ENCODE results near the gene SH3GL2.

- TF ChIP-seq POLR2A (IDR thresholded peaks at IDR 0.05; ENCODE audit: low read depth, low read length), result no peak
- no peak for TF ChIP-seq EZH2 (IDR thresholded peaks at IDR 0.05; ENCODE audit: borderline replicate concordance, low read depth, low read length, severe bottlenecking)
- TF ChIP-seq CTCF (IDR thresholded peaks at IDR 0.05; ENCODE audit: extremely low read depth in 1 of 2, insufficient read depth in 1 of 2, low read depth in 1 of 2, low read length in 2 of 2), result no peak
- TF ChIP-seq POLR2AphosphoS5 (IDR thresholded peaks at IDR 0.05; ENCODE audit: insufficient read depth, low read depth, low read length), result no peak
- no peak for TF ChIP-seq JUN (IDR thresholded peaks at IDR 0.05; ENCODE audit: borderline replicate concordance, insufficient read depth, insufficient read length, low read depth)
- TF ChIP-seq MAX (IDR thresholded peaks at IDR 0.05; ENCODE audit: insufficient read depth, insufficient read length), result no peak
- TF ChIP-seq MYC (IDR thresholded peaks at IDR 0.05; ENCODE audit: low read depth, low read length), result no peak
Observed at GRCh38 chr9:17622749-17623148, 43.9 kb downstream of the SH3GL2 start.
